Natural killer cell (primary cell): ENCODE measurements around the gene CALHM6. TPM values are rescaled to one million over a fixed set of nuclear protein-coding genes. Genes with fewer than 3 reads are reported as not detected.

Experiments used
- ATAC-seq, 3 donors: fragments of 150-1000 bp in 2 of 3; fragments of 200-7000 bp in 1 of 3; cut with Tn5 transposase; 1 replicate in 1 of 3; 2 replicates in 2 of 3; pipeline ENCODE4 v1.10.0; 2021; ENCODE audit warnings: mild to moderate bottlenecking in 2 of 3, moderate library complexity in 2 of 3
- DNase-seq, 2 donors: peaks; one replicate each; pipeline versions ENCODE4 v3.0.0 to v3.0.0-alpha.2; 2013 to 2021; ENCODE audit warnings: mixed read lengths in 1 of 2
- H3K27ac ChIP-seq: one replicate; pipeline ENCODE4 v1.5.1; 2013; ENCODE audit warnings: mild to moderate bottlenecking, low read length
- H3K27me3 ChIP-seq: one replicate; pipeline ENCODE4 v1.6.1; 2013; ENCODE audit warnings: low read length; ENCODE audit not compliant: control insufficient read depth, insufficient read depth
- H3K36me3 ChIP-seq: one replicate; pipeline ENCODE4 v1.6.1; 2013; ENCODE audit warnings: low read length; ENCODE audit not compliant: control insufficient read depth, insufficient read depth
- H3K4me1 ChIP-seq: one replicate; pipeline ENCODE4 v1.6.1; 2013; ENCODE audit warnings: low read length; ENCODE audit not compliant: control insufficient read depth, insufficient read depth
- H3K4me3 ChIP-seq: one replicate; pipeline ENCODE4 v1.5.1; 2013; ENCODE audit warnings: low read length
- H3K9me3 ChIP-seq: one replicate; pipeline ENCODE4 v1.6.1; 2013; ENCODE audit warnings: low read length; ENCODE audit not compliant: control insufficient read depth, insufficient read depth
- H3K27ac Mint-ChIP-seq, 2 donors: one replicate each; pipeline ENCODE4 v1.8.0; 2022; ENCODE audit warnings: mild to moderate bottlenecking in 2 of 2, mixed read lengths in 2 of 2, moderate library complexity in 1 of 2
- H3K27me3 Mint-ChIP-seq, 2 donors: one replicate each; pipeline ENCODE4 v1.8.0; 2022; ENCODE audit warnings: low read depth in 2 of 2, mixed read lengths in 2 of 2
- H3K36me3 Mint-ChIP-seq: one replicate; pipeline ENCODE4 v1.8.0; 2022; ENCODE audit warnings: mixed read lengths
- H3K4me1 Mint-ChIP-seq, 2 donors: one replicate each; pipeline ENCODE4 v1.8.0; 2022; ENCODE audit warnings: mixed read lengths in 2 of 2
- H3K4me3 Mint-ChIP-seq: one replicate; pipeline ENCODE4 v1.8.0; 2022; ENCODE audit warnings: mild to moderate bottlenecking, moderate library complexity, mixed read lengths
- H3K9me3 Mint-ChIP-seq, 2 donors: one replicate each; pipeline ENCODE4 v1.8.0; 2022; ENCODE audit warnings: mixed read lengths in 2 of 2
- WGBS: methylation state at CpG from one replicate; pipeline ENCODE4 v1.1.7; 2013; ENCODE audit warnings: missing lambda C conversion rate; ENCODE audit not compliant: insufficient coverage; 5-methylcytosine and 5-hydroxymethylcytosine counted together
- intact Hi-C: fragments of 100-400 bp; cut with micrococcal nuclease; formaldehyde crosslinking; loops from one replicate; pipeline ENCODE4 v1.14.2; 2022
- total RNA-seq, 4 donors: library from RNA; stranded (reverse); fragments of 120-200 nt in 1 of 4; gene quantifications; one replicate each; pipeline versions ENCODE4 v1.2.3 to v1.2.4, GENCODE V29; 2013 to 2022
- TF ChIP-seq, protein P1 (sequence below): fragments of 200-600 bp; IDR thresholded peaks from one replicate; pipeline ENCODE4 v1.8.0; 2022; ENCODE audit warnings: antibody characterized with exemption

The CALHM6 gene
- total RNA-seq, 3 donors from 2014 or later (not counting 1 experiment from before 2014, with no cell fraction given): 7.9 to 20.6 (median 12.3) TPM

DNA sequence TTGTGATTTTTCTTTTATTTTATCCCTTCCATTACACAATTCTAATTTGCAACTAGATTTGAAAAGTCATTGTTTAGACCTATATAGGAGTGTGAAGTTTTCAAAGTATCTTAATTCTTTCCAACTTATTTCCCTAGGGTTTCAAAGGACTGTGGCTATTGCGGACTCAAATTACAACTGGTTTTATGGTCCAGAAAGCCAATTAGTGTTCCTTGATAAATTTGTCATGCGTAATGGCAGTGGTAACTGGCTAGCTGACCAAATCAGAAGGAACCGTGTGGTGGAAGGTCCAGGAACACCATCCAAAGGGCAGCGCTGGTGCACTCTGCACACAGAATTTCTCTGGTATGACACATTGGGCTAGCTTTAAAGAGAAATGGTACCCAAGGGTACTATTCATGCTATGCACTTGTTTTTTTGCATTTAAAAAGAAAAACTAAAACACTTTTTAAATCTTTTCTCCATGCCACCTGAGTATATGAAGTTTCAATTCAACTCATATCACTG lies 27.9 kb upstream of the CALHM6 start:
- Histone ChIP-seq H3K27me3 (no peaks in the 10 kb centered on the region), H3K36me3 (no peaks in the 10 kb centered on the region), H3K4me1 (no peaks in the 10 kb centered on the region), H3K27ac (no peak overlapping the region), H3K9me3 (no peaks in the 10 kb centered on the region), H3K4me3 (no peak overlapping the region)
- Mint-ChIP-seq H3K27me3 (peaks cover 0 to 7% of the 10 kb centered on the region in 2 donors), H3K4me3 (no peak overlapping the region), H3K27ac (no peak overlapping the region), H3K9me3 (no peaks in the 10 kb centered on the region), H3K36me3 (no peaks in the 10 kb centered on the region), H3K4me1 (no peaks in the 10 kb centered on the region)
- no peak for ATAC-seq
- WGBS: 95% methylated on average over 4 of the region's 4 CpGs
- intact Hi-C loops: no loop called here
- DNase-seq: no peak
- TF ChIP-seq, protein P1, sequence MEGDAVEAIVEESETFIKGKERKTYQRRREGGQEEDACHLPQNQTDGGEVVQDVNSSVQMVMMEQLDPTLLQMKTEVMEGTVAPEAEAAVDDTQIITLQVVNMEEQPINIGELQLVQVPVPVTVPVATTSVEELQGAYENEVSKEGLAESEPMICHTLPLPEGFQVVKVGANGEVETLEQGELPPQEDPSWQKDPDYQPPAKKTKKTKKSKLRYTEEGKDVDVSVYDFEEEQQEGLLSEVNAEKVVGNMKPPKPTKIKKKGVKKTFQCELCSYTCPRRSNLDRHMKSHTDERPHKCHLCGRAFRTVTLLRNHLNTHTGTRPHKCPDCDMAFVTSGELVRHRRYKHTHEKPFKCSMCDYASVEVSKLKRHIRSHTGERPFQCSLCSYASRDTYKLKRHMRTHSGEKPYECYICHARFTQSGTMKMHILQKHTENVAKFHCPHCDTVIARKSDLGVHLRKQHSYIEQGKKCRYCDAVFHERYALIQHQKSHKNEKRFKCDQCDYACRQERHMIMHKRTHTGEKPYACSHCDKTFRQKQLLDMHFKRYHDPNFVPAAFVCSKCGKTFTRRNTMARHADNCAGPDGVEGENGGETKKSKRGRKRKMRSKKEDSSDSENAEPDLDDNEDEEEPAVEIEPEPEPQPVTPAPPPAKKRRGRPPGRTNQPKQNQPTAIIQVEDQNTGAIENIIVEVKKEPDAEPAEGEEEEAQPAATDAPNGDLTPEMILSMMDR: no peak

GRCh38 chr6:116434056-116434725 lies 27.0 kb upstream of the CALHM6 start:
- intact Hi-C loops: no loop called here

DNA sequence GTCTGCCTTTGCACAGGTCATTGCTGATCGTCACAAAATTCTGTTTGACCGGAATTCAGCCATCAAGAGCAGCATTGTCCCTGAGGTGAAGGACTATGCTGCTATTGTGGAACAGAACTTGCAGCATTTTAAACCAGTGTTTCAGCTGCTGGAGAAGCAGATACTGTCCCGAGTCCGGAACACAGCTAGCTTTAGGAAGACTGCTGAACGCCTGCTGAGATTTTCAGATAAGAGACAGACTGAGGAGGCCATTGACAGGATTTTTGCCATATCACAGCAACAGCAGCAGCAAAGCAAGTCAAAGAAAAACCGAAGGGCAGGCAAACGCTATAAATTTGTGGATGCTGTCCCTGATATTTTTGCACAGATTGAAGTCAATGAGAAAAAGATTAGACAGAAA lies 24.6 kb upstream of the CALHM6 start:
- Histone ChIP-seq H3K4me3 (no peak overlapping the region), H3K36me3 (no peaks in the 10 kb centered on the region), H3K9me3 (no peaks in the 10 kb centered on the region), H3K4me1 (no peaks in the 10 kb centered on the region), H3K27me3 (no peaks in the 10 kb centered on the region), H3K27ac (no peak overlapping the region)
- ATAC-seq (no peak), DNase-seq (no peak)
- TF ChIP-seq, protein P1: no peak
- H3K9me3 Mint-ChIP-seq: no peaks in the 10 kb centered on the region
- H3K27me3 Mint-ChIP-seq: peaks cover 6 to 15% of the 10 kb centered on the region in 2 donors
- H3K36me3 Mint-ChIP-seq: no peaks in the 10 kb centered on the region
- intact Hi-C loops: no loop called here
- 89% methylated on average over 7 of the region's 7 CpGs for WGBS
- H3K4me3 Mint-ChIP-seq: no peak overlapping the region
- no peak overlapping the region for H3K27ac Mint-ChIP-seq
- H3K4me1 Mint-ChIP-seq: no peaks in the 10 kb centered on the region

More at GRCh38 chr6:116434056-116434725, 27.0 kb upstream of the CALHM6 start:
- WGBS: 100% methylated on average over 1 of the region's 1 CpG
- Mint-ChIP-seq H3K36me3 (no peaks in the 10 kb centered on the region), H3K4me1 (no peaks in the 10 kb centered on the region), H3K9me3 (no peaks in the 10 kb centered on the region), H3K27me3 (peaks cover 0 to 7% of the 10 kb centered on the region in 2 donors), H3K4me3 (no peak overlapping the region), H3K27ac (no peak overlapping the region)
- ATAC-seq (no peak), DNase-seq (no peak)
- Histone ChIP-seq H3K27me3 (no peaks in the 10 kb centered on the region), H3K4me1 (no peaks in the 10 kb centered on the region), H3K27ac (no peak overlapping the region), H3K36me3 (no peaks in the 10 kb centered on the region), H3K9me3 (no peaks in the 10 kb centered on the region), H3K4me3 (no peak overlapping the region)
- TF ChIP-seq, protein P1: no peak

DNA sequence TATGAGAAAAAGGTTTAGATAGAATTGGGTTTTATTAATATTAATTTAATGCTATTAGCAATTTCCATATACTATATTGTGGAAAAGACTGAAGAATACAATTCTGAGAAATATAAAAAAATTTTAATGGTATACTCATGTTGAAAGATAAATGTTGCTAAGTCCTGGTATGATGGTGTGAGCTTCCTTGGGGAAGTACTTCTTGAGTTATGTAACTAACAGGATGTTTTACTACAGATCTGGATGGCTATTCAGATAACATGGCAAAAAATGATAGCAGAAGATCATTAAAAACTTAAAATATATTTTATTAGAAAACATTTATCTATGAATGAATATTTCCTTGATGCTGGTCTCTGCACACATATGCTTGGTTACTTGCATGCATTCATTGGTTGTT lies 23.5 kb upstream of the CALHM6 start:
- Histone ChIP-seq H3K36me3 (no peaks in the 10 kb centered on the region), H3K27ac (no peak overlapping the region), H3K9me3 (no peaks in the 10 kb centered on the region), H3K4me3 (no peak overlapping the region), H3K4me1 (no peaks in the 10 kb centered on the region), H3K27me3 (no peaks in the 10 kb centered on the region)
- no peaks in the 10 kb centered on the region for H3K9me3 Mint-ChIP-seq
- ATAC-seq (no peak), DNase-seq (no peak)
- no peak overlapping the region for H3K4me3 Mint-ChIP-seq
- H3K27me3 Mint-ChIP-seq: peaks cover 15 to 16% of the 10 kb centered on the region in 2 donors
- TF ChIP-seq, protein P1: no peak
- no peaks in the 10 kb centered on the region for H3K4me1 Mint-ChIP-seq
- intact Hi-C loops: no loop called here
- no peaks in the 10 kb centered on the region for H3K36me3 Mint-ChIP-seq
- H3K27ac Mint-ChIP-seq: no peak overlapping the region
